ENCODE results near the gene UTP25. TPM values are rescaled to one million over a fixed set of nuclear protein-coding genes. Genes with fewer than 3 reads are reported as not detected.
A peak's percentile ranks its signal among the peaks of the same experiment; 100 is the strongest.

UTP25 gene
- total RNA-seq, 1 experiment from 2014 or later: 14.3 TPM

GRCh38 chr1:209876078-209876800 is 48.5 kb downstream of the UTP25 start:
- no peaks in the 10 kb centered on the region for H3F3A ChIP-seq (ENCODE audit: low read length, unreplicated experiment)
- TF ChIP-seq EZH2 (IDR thresholded peaks at IDR 0.05; ENCODE audit: low read length, unreplicated experiment) (no peak), CTCF (conservative IDR thresholded peaks at IDR 0.05; ENCODE audit: low read depth, low read length) (no peak), EZH2phosphoT487 (IDR thresholded peaks at IDR 0.05; ENCODE audit: borderline replicate concordance, low read length) (no peak)
- no peaks in the 10 kb centered on the region for H3K9me2 ChIP-seq (replicated peaks; ENCODE audit: low read length)
- H3K27me3 ChIP-seq (ENCODE audit: low read length): no peaks in the 10 kb centered on the region
- H3K4me2 ChIP-seq (ENCODE audit: low read length): no peak overlapping the region
- CTCF ChIA-PET: interaction anchor here (0.7 to 1.1 kb wide), 2 partner anchors 9 to 113 kb away, joined by 3 read pairs; no protein-coding TSS in a partner anchor
- POLR2A ChIA-PET (ENCODE audit: unreplicated experiment): no interaction called here
- H2AFZ ChIP-seq (ENCODE audit: low read length): peak overlapping the region; percentile 67; the same call in 1 of the 2 replicates
- no peaks in the 10 kb centered on the region for H3K36me3 ChIP-seq (ENCODE audit: low read depth, low read length)
- H3K4me1 ChIP-seq (ENCODE audit: insufficient read depth, low read length): peaks cover 46% of the 10 kb centered on the region
- H3K4me3 ChIP-seq (ENCODE audit: low read length): no peak overlapping the region
- H3K79me2 ChIP-seq (ENCODE audit: low read length): no peaks in the 10 kb centered on the region
- H4K20me1 ChIP-seq (ENCODE audit: low read length): no peaks in the 10 kb centered on the region
- ATAC-seq: no peak
- BruUV-seq (replicated peaks): no TSS peak
- H3K9ac ChIP-seq (ENCODE audit: low read length): no peak overlapping the region
- H3K9me3 ChIP-seq (ENCODE audit: low read length): no peaks in the 10 kb centered on the region
- no peak for DNase-seq
- H3K27ac ChIP-seq (ENCODE audit: low read length): no peak overlapping the region
- intact Hi-C loops (cut with micrococcal nuclease): loop anchor here (10.0 kb wide), 1 partner anchor 439 kb away; no protein-coding TSS in a partner anchor

- no peaks in the 10 kb centered on the region for H3F3A ChIP-seq (ENCODE audit: low read length, unreplicated experiment)
- intact Hi-C loops (cut with micrococcal nuclease): loop anchor here (10.0 kb wide), 1 partner anchor 438 kb away; no protein-coding TSS in a partner anchor
- no peak for ATAC-seq
- H3K27ac ChIP-seq (ENCODE audit: low read length): no peak overlapping the region
- no peak overlapping the region for H3K4me2 ChIP-seq (ENCODE audit: low read length)
- H3K4me3 ChIP-seq (ENCODE audit: low read length): no peak overlapping the region
- DNase-seq: peak; percentile 45
- CTCF ChIA-PET: no interaction called here
- peaks cover 43% of the 10 kb centered on the region for H3K4me1 ChIP-seq (ENCODE audit: insufficient read depth, low read length)
- H3K9ac ChIP-seq (ENCODE audit: low read length): no peak overlapping the region
- no TSS peak for BruUV-seq (replicated peaks)
- H3K27me3 ChIP-seq (ENCODE audit: low read length): no peaks in the 10 kb centered on the region
- no peaks in the 10 kb centered on the region for H3K36me3 ChIP-seq (ENCODE audit: low read depth, low read length)
- no peak overlapping the region for H2AFZ ChIP-seq (ENCODE audit: low read length)
- no peaks in the 10 kb centered on the region for H3K9me3 ChIP-seq (ENCODE audit: low read length)
- TF ChIP-seq EZH2 (IDR thresholded peaks at IDR 0.05; ENCODE audit: low read length, unreplicated experiment) (no peak), CTCF (conservative IDR thresholded peaks at IDR 0.05; ENCODE audit: low read depth, low read length) (no peak), EZH2phosphoT487 (IDR thresholded peaks at IDR 0.05; ENCODE audit: borderline replicate concordance, low read length) (no peak)
- no peaks in the 10 kb centered on the region for H3K9me2 ChIP-seq (replicated peaks; ENCODE audit: low read length)
- no peaks in the 10 kb centered on the region for H4K20me1 ChIP-seq (ENCODE audit: low read length)
- POLR2A ChIA-PET (ENCODE audit: unreplicated experiment): no interaction called here
- H3K79me2 ChIP-seq (ENCODE audit: low read length): no peaks in the 10 kb centered on the region
These were observed 49.5 kb downstream of the UTP25 start for GRCh38 chr1:209877087-209877764.
